ENCODE results near the gene RIN3.

Gene RIN3

GRCh38 chr14:92511453-92512238, 1.9 kb upstream of the RIN3 start:
- DNase-seq, result no peak

- no peak for DNase-seq
These were observed 776 bp upstream of the RIN3 start for GRCh38 chr14:92512807-92513203.

- DNase-seq, result no peak
These were observed 624 bp downstream of the RIN3 start for GRCh38 chr14:92513966-92514843.

- DNase-seq, result no peak
These were observed 1.4 kb downstream of the RIN3 start for GRCh38 chr14:92514844-92515514.

GRCh38 chr14:92515546-92516343, 2.2 kb downstream of the RIN3 start:
- no peak for DNase-seq

- no peak for DNase-seq
These were observed 2.9 kb downstream of the RIN3 start for GRCh38 chr14:92516344-92516965.

- DNase-seq, result no peak
These were observed 3.5 kb downstream of the RIN3 start for GRCh38 chr14:92516966-92517506.

- no peak for DNase-seq
These were observed 4.2 kb downstream of the RIN3 start for GRCh38 chr14:92517761-92518160.

GRCh38 chr14:92519246-92520101, 5.9 kb downstream of the RIN3 start:
- no peak for DNase-seq

- no peak for DNase-seq
These were observed 6.8 kb downstream of the RIN3 start for GRCh38 chr14:92520102-92521057.

- no peak for DNase-seq
These were observed 7.5 kb downstream of the RIN3 start for GRCh38 chr14:92521058-92521415.

GRCh38 chr14:92523752-92524151, 10.2 kb downstream of the RIN3 start:
- no peak for DNase-seq

- DNase-seq, result no peak
These were observed 11.1 kb downstream of the RIN3 start for GRCh38 chr14:92524602-92525185.

GRCh38 chr14:92525322-92526095, 11.9 kb downstream of the RIN3 start:
- DNase-seq, result no peak

- no peak for DNase-seq
These were observed 14.1 kb downstream of the RIN3 start for GRCh38 chr14:92527721-92528120.

GRCh38 chr14:92528486-92529100, 15.0 kb downstream of the RIN3 start:
- no peak for DNase-seq

- no peak for DNase-seq
These were observed 16.3 kb downstream of the RIN3 start for GRCh38 chr14:92529903-92530302.

All from DMS79 treated with DMSO at 0.1 percent for 48 hours (cell line).